Gastroesophageal sphincter (tissue), 3 donors: ENCODE data around the gene AK8.

Experiments
- EP300 ChIP-seq: sonication (generic); formaldehyde crosslinking; IDR thresholded peaks from one replicate; pipeline ENCODE4 v1.6.1; 2017; ENCODE audit warnings: antibody characterized with exemption, mild to moderate bottlenecking
- POLR2A ChIP-seq, 2 donors: fragments of 450-650 bp; IDR thresholded peaks; one replicate each; pipeline ENCODE4 v1.6.1; 2017; ENCODE audit warnings: antibody characterized with exemption in 2 of 2, mild to moderate bottlenecking in 2 of 2, moderate library complexity in 1 of 2
- POLR2AphosphoS5 ChIP-seq: sonication (generic); formaldehyde crosslinking; IDR thresholded peaks from one replicate; pipeline ENCODE4 v1.6.1; 2017; ENCODE audit warnings: antibody characterized with exemption
- TF ChIP-seq, protein P1 (sequence below), 4 experiments: fragments of 200-600 bp in 2 of 4; fragments of 450-650 bp in 2 of 4; sonication (generic) in 1 of 4; IDR thresholded peaks; one replicate each; pipeline ENCODE4 v1.5.1; 2017 to 2019; ENCODE audit warnings: antibody characterized with exemption in 4 of 4, mild to moderate bottlenecking in 2 of 4, moderate library complexity in 2 of 4

DNA sequence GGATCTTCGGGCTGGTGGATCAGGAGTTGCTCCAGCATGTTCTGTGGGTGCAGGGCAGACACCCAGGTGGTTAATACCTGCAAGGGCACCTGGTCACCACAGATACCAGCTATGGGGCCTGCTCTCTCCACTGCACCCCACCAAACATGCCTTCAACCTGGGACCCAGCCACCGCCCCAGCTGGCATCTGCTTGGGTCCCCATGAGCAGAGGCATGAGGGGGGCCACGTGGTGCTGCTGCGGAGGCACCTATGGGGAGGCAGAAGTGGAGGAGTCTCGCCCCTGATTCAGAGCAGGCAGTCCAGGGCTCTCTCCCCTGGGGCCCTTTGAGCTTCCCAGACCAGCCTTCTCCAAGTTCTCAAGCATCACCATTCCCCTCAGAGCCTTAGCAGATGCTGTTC, 2.9 kb downstream of the AK8 start:
- TF ChIP-seq, protein P1, sequence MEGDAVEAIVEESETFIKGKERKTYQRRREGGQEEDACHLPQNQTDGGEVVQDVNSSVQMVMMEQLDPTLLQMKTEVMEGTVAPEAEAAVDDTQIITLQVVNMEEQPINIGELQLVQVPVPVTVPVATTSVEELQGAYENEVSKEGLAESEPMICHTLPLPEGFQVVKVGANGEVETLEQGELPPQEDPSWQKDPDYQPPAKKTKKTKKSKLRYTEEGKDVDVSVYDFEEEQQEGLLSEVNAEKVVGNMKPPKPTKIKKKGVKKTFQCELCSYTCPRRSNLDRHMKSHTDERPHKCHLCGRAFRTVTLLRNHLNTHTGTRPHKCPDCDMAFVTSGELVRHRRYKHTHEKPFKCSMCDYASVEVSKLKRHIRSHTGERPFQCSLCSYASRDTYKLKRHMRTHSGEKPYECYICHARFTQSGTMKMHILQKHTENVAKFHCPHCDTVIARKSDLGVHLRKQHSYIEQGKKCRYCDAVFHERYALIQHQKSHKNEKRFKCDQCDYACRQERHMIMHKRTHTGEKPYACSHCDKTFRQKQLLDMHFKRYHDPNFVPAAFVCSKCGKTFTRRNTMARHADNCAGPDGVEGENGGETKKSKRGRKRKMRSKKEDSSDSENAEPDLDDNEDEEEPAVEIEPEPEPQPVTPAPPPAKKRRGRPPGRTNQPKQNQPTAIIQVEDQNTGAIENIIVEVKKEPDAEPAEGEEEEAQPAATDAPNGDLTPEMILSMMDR (IDR thresholded peaks at IDR 0.05) = no peak
- TF ChIP-seq EP300 (no peak), POLR2AphosphoS5 (no peak), POLR2A (IDR thresholded peaks at IDR 0.05) (no peak)
